HUES6 (cell line): Measurements from ENCODE around the gene MSI2.

Source experiments
- H3K27ac ChIP-seq: 2 replicates; pipeline ENCODE4 v1.7.0; 2013; ENCODE audit warnings: low read depth, mild to moderate bottlenecking, low read length, inconsistent platforms
- H3K27me3 ChIP-seq: 2 replicates; pipeline ENCODE4 v1.6.1; 2013; ENCODE audit warnings: low read length; ENCODE audit not compliant: control insufficient read depth, insufficient read depth
- H3K36me3 ChIP-seq: 2 replicates; pipeline ENCODE4 v1.6.1; 2013; ENCODE audit warnings: low read length; ENCODE audit not compliant: control insufficient read depth, insufficient read depth
- H3K4me1 ChIP-seq: 2 replicates; pipeline ENCODE4 v1.6.1; 2013; ENCODE audit warnings: low read length; ENCODE audit not compliant: control insufficient read depth, insufficient read depth
- H3K4me3 ChIP-seq: 2 replicates; pipeline ENCODE4 v1.5.1; 2013; ENCODE audit warnings: low read depth, low read length
- H3K9ac ChIP-seq: one replicate; pipeline ENCODE4 v1.6.1; 2013; ENCODE audit warnings: mild to moderate bottlenecking, low read length
- H3K9me3 ChIP-seq: 2 replicates; pipeline ENCODE4 v1.6.1; 2013; ENCODE audit warnings: low read depth, low read length; ENCODE audit not compliant: control insufficient read depth, insufficient read depth

Gene MSI2

DNA sequence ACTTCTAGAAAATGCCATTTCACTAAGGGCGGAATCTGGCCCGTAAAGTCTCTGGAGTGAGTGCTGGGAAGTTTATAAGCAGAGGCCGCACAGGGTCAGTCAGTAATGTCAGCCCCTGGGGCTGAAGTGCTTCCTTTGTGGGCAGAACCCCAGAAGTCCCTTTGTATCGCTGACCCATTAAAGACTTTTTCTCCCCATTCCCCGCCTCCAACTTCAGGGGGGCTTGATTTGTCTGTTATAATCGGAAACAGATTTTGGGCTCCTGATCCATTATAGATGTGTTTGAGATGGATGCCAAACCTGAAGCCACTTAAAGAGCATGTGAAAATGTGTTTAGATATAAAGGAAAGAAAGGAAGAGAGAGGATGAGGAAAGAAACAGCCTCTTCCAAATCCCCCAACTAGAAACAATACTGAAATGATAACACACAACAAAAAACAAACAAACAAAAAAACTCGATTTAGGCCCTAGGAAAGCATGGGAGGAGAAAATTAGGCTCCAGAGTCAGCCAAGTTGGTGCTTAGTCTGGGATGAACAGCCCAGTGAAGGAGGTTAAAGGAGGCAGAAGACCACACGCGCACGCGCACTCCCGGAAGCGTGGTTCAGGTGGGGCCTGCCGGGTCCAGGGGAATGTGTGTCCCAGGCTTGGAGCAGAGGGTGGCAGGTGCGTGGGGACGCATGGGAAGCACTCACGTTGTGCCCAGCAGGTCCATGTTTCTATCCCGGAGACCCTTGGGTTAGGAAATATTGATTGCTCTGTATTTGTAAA is 27.1 kb downstream of the MSI2 start:
- Histone ChIP-seq H3K9ac (no peak overlapping the region), H3K27ac (no peak overlapping the region), H3K9me3 (no peaks in the 10 kb centered on the region), H3K4me1 (peaks cover 67% of the 10 kb centered on the region), H3K36me3 (peaks cover 23% of the 10 kb centered on the region), H3K27me3 (no peaks in the 10 kb centered on the region), H3K4me3 (no peak overlapping the region)

DNA sequence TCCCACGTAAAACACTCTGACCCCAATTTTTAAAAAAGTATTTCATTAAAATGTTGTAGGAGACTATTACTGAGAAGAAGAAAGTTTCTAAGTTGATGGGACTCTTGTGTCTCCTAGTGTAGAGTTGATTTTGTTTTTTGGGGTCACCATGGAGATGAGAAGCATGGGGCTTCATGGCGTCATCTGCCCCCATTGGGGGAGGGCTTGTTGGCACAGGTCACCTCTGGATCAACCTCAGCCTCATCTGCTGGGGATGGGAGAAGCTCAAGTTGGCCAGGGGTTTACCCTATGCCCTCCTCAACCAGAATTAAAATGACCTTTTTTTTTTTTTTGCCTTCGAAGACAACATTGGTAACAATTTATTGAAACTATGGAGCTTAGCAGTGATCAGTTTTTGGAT is 28.3 kb downstream of the MSI2 start:
- Histone ChIP-seq H3K9ac (no peak overlapping the region), H3K27ac (no peak overlapping the region), H3K9me3 (no peaks in the 10 kb centered on the region), H3K4me1 (peaks cover 78% of the 10 kb centered on the region), H3K36me3 (0 out of 2 replicates have a peak, but pooled peaks cover 17% of the 10 kb centered on the region), H3K27me3 (no peaks in the 10 kb centered on the region), H3K4me3 (no peak overlapping the region)

DNA sequence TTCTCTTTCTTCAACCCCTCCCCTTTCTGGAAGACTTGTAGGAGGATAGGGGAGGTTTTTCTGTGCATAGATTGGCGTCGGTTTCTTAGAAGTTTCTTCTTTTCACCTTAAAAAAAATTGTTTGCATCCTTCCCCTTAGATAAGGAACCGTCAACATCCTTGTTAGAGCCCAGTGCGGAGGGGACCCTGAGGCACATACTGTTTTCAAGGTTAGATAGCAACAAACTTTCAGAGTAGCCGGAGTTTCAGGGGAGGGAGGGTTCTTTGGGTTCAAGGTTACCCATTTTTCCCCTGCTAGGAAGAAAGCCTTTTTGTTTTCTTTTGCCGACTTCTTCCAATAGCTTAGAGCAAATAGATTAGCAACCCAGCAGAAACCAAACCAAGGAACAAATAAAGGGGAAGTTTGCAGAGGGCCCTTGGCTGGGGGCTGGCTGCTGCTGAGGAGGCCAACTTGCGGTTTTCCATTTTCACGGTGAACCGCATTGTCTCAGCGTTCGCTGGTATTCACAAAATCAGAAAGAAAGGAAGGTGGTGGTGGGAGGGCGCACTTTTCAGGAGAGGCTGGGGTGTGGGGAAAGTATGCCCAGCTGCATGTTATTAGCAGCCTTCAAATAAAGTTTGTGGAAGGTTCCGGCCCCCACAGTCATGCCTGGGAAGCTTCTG is 28.8 kb downstream of the MSI2 start:
- Histone ChIP-seq H3K4me3 (no peak overlapping the region), H3K27me3 (no peaks in the 10 kb centered on the region), H3K9me3 (no peaks in the 10 kb centered on the region), H3K36me3 (0 out of 2 replicates have a peak, but pooled peaks cover 15% of the 10 kb centered on the region), H3K27ac (no peak overlapping the region), H3K9ac (no peak overlapping the region), H3K4me1 (peaks cover 82% of the 10 kb centered on the region)

- H3K27ac ChIP-seq = no peak overlapping the region
- H3K27me3 ChIP-seq = no peaks in the 10 kb centered on the region
- no peak overlapping the region for H3K9ac ChIP-seq
- 0 out of 2 replicates have a peak, but pooled peaks cover 15% of the 10 kb centered on the region for H3K36me3 ChIP-seq
- H3K4me3 ChIP-seq = no peak overlapping the region
- peaks cover 82% of the 10 kb centered on the region for H3K4me1 ChIP-seq
- no peaks in the 10 kb centered on the region for H3K9me3 ChIP-seq
Measured at GRCh38 chr17:57285701-57286100, 29.4 kb downstream of the MSI2 start.

- H3K4me1 ChIP-seq = peaks cover 74% of the 10 kb centered on the region
- no peaks in the 10 kb centered on the region for H3K27me3 ChIP-seq
- H3K9ac ChIP-seq = no peak overlapping the region
- H3K9me3 ChIP-seq = no peaks in the 10 kb centered on the region
- no peak overlapping the region for H3K27ac ChIP-seq
- H3K4me3 ChIP-seq = no peak overlapping the region
- 0 out of 2 replicates have a peak, but pooled peaks cover 13% of the 10 kb centered on the region for H3K36me3 ChIP-seq
Measured at GRCh38 chr17:57286399-57287105, 30.2 kb downstream of the MSI2 start.

DNA sequence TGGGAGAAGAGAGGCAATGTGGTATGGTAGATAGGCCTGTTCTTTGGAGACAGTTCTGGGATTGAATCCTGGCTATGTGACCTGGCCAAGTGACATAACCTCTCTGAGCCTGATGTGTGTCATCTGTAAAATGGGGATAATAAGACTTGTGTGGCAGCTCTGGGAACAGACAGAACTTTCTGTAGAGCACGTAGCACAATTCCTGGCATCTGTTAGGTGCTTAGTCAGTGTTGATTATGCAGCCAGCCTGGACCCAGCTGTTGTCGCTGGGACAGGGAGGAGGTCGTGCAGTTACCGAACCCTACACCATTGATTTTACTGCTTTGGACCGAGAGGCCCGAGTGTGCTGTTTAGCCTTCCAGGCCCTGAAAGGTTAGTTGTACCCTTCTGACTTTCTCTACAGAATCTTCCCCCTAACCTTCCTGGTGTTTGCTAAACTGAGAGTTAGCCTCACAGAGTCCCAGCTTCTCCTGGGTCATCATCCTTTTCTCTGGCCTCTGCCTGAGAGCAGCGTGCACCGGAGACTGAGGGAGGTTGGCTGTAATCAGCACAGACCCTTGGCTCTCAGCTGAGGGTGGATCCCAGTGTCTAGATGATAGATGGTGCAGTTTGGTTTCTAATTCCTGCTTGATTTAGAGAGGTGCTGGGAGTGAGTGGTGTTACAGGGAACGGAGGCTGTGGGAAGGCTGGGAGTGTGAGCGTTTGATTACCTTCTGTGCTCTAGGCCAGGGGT is 31.9 kb downstream of the MSI2 start:
- peaks cover 76% of the 10 kb centered on the region for H3K4me1 ChIP-seq
- H3K9me3 ChIP-seq = no peaks in the 10 kb centered on the region
- H3K27ac ChIP-seq = no peak overlapping the region
- peaks cover 13% of the 10 kb centered on the region for H3K36me3 ChIP-seq
- no peak overlapping the region for H3K4me3 ChIP-seq
- no peak overlapping the region for H3K9ac ChIP-seq
- no peaks in the 10 kb centered on the region for H3K27me3 ChIP-seq

- Histone ChIP-seq H3K27me3 (no peaks in the 10 kb centered on the region), H3K4me1 (peaks cover 74% of the 10 kb centered on the region), H3K36me3 (peaks cover 14% of the 10 kb centered on the region), H3K9me3 (no peaks in the 10 kb centered on the region), H3K4me3 (no peak overlapping the region), H3K9ac (no peak overlapping the region), H3K27ac (no peak overlapping the region)
Measured at GRCh38 chr17:57288773-57289121, 32.4 kb downstream of the MSI2 start.

- Histone ChIP-seq H3K36me3 (peaks cover 14% of the 10 kb centered on the region), H3K4me1 (peaks cover 77% of the 10 kb centered on the region)
Measured at GRCh38 chr17:57289130-57289529, 32.8 kb downstream of the MSI2 start.

DNA sequence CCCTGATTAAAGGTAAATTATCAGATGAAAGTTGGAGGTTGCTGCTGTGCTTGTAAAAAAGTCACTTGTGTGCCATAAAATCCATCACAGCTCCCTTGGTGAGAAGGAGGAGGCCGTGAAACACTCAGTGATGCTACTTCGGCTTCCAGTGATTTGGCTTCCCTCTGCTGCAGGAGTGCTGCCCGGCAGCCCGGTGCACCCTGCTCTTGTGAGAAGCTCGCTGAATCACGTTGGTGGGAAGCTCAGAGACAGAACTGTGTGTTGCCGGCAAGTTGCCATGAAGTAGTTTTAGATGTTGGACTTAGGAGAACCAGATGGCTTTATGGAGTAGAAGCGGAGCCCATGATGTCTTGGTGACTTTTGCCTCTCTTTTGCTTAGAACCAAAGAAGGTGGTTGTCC is 33.3 kb downstream of the MSI2 start:
- Histone ChIP-seq H3K36me3 (peaks cover 14% of the 10 kb centered on the region), H3K27ac (no peak overlapping the region), H3K4me1 (peaks cover 77% of the 10 kb centered on the region), H3K9me3 (no peaks in the 10 kb centered on the region), H3K4me3 (no peak overlapping the region), H3K27me3 (no peaks in the 10 kb centered on the region), H3K9ac (no peak overlapping the region)

More at GRCh38 chr17:57289130-57289529, 32.8 kb downstream of the MSI2 start:
- no peak overlapping the region for H3K4me3 ChIP-seq
- no peaks in the 10 kb centered on the region for H3K27me3 ChIP-seq
- no peaks in the 10 kb centered on the region for H3K9me3 ChIP-seq
- H3K27ac ChIP-seq = no peak overlapping the region
- no peak overlapping the region for H3K9ac ChIP-seq

DNA sequence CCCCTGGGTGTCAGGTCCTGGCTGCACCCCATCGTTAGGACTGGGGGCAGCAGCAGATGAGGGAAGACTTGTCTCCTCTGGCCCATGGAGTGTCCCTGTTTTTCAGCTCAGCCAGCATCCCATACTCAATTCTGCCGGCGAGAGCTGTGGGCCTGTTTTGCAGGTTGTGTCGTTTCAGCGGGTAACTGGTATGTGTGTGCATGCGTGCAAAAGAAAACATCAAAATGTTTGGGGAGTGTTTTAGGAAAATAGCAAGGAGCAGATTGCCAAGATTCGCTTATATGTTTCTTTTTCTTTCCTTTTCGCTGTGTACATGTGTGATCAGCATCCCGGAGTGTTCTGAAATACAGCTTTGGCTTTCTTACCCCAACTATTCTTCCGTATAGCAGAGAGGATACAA is 34.7 kb downstream of the MSI2 start:
- Histone ChIP-seq H3K4me1 (peaks cover 77% of the 10 kb centered on the region), H3K4me3 (no peak overlapping the region), H3K27ac (no peak overlapping the region), H3K36me3 (peaks cover 14% of the 10 kb centered on the region), H3K9ac (no peak overlapping the region), H3K9me3 (no peaks in the 10 kb centered on the region), H3K27me3 (no peaks in the 10 kb centered on the region)
